ENCODE data around the gene GPRIN3. TPM values are rescaled to one million over a fixed set of nuclear protein-coding genes. Genes with fewer than 3 reads are reported as not detected.

Gene GPRIN3
- total RNA-seq, 1 donor from 2014 or later: 0.10 TPM

DNA sequence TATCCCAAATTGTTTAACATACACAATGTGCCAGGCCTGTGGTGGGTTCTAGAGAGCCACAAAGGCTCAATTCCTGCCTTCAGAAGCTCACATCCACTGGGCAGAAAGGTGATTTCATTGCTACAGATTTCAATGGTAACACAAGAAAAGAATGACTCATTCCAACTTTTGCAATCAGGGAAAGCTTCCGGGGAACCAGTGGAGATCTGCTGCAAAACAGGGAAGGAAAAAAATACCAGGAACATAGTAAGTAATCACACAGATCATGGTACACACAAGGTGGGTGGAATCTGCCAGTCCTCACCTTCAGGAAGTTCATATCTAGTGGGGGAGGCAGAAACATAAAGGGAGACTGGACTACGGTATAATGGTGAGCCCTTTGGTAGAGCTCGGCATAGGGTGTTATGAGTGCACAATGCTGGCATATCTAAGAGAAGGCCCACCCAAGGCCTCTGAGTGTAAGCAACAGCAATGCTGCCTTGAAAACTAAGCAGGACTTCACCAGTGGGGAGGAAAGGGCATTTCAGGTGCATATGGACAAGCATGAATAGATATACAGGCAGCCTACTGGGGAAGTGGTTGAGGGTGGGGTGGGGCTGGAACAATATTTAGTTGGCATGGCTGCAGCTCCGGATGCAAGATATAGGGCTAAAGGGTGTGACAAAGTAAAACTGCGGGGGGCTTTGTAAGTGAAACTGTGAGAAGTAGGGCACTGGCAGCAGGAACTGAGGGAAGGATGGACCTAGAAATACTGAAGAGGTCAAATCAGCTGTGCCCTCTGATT lies 24.2 kb downstream of the GPRIN3 start:
- Mint-ChIP-seq H3K4me3 (ENCODE audit: unreplicated experiment) (no peak overlapping the region), H3K27ac (ENCODE audit: unreplicated experiment) (no peak overlapping the region), H3K36me3 (ENCODE audit: low read depth) (no peaks in the 10 kb centered on the region), H3K27me3 (ENCODE audit: low read depth) (no peaks in the 10 kb centered on the region), H3K4me1 (ENCODE audit: low read depth) (no peaks in the 10 kb centered on the region), H3K9me3 (ENCODE audit: low read depth) (no peaks in the 10 kb centered on the region)
- DNase-seq (ENCODE audit: low spot score): no peak
- TF ChIP-seq, protein P1, sequence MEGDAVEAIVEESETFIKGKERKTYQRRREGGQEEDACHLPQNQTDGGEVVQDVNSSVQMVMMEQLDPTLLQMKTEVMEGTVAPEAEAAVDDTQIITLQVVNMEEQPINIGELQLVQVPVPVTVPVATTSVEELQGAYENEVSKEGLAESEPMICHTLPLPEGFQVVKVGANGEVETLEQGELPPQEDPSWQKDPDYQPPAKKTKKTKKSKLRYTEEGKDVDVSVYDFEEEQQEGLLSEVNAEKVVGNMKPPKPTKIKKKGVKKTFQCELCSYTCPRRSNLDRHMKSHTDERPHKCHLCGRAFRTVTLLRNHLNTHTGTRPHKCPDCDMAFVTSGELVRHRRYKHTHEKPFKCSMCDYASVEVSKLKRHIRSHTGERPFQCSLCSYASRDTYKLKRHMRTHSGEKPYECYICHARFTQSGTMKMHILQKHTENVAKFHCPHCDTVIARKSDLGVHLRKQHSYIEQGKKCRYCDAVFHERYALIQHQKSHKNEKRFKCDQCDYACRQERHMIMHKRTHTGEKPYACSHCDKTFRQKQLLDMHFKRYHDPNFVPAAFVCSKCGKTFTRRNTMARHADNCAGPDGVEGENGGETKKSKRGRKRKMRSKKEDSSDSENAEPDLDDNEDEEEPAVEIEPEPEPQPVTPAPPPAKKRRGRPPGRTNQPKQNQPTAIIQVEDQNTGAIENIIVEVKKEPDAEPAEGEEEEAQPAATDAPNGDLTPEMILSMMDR (IDR thresholded peaks at IDR 0.05): no peak

DNA sequence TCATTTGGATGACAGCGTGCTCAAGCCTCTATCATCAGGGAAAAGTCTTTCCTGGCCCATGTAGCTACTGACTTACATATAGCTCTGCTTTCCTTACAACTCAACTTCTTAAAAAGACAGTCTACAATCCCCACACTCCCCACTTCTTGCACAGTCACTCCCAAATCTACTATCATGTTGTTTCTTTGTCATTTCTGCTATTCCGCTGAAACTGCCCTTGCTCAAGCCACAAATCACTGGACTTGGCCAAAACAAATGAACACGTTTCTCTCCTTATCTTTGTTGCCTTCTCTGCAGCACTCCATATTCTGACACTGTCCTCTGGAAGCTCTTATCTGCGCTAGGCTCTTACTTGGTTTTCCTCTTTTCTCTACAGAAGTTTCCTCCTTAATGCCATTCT lies 28.2 kb downstream of the GPRIN3 start:
- Mint-ChIP-seq H3K27ac (ENCODE audit: unreplicated experiment) (no peak overlapping the region), H3K27me3 (ENCODE audit: low read depth) (no peaks in the 10 kb centered on the region), H3K4me1 (ENCODE audit: low read depth) (no peaks in the 10 kb centered on the region), H3K36me3 (ENCODE audit: low read depth) (no peaks in the 10 kb centered on the region), H3K4me3 (ENCODE audit: unreplicated experiment) (no peak overlapping the region), H3K9me3 (ENCODE audit: low read depth) (peaks cover 3% of the 10 kb centered on the region)
- TF ChIP-seq, protein P1 (IDR thresholded peaks at IDR 0.05): no peak
- DNase-seq (ENCODE audit: low spot score): no peak

DNA sequence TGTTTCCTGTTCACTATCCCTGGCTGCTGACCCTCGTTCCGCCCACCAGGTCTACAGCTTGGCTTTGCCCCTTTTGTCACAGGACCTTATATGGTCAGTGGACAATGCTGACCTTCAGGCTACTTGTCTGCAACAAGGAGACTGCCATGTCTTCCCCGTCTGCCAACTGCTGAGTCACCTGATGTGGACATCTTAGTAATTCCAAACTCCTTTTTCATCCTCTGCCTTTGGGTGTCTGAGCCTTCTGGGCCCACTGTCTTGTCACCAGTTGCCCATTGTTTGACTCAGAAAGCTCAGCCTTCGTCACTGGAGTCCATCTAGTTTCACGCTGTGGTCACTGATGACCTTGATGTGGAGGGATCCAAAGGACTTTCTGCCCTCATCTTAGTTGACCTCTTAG lies 30.2 kb downstream of the GPRIN3 start:
- H3K27ac Mint-ChIP-seq (ENCODE audit: unreplicated experiment): no peak overlapping the region
- no peaks in the 10 kb centered on the region for H3K27me3 Mint-ChIP-seq (ENCODE audit: low read depth)
- TF ChIP-seq, protein P1 (IDR thresholded peaks at IDR 0.05): no peak
- DNase-seq (ENCODE audit: low spot score): no peak
- H3K4me3 Mint-ChIP-seq (ENCODE audit: unreplicated experiment): no peak overlapping the region
- H3K4me1 Mint-ChIP-seq (ENCODE audit: low read depth): no peaks in the 10 kb centered on the region
- H3K36me3 Mint-ChIP-seq (ENCODE audit: low read depth): no peaks in the 10 kb centered on the region
- H3K9me3 Mint-ChIP-seq (ENCODE audit: low read depth): peaks cover 3% of the 10 kb centered on the region

DNA sequence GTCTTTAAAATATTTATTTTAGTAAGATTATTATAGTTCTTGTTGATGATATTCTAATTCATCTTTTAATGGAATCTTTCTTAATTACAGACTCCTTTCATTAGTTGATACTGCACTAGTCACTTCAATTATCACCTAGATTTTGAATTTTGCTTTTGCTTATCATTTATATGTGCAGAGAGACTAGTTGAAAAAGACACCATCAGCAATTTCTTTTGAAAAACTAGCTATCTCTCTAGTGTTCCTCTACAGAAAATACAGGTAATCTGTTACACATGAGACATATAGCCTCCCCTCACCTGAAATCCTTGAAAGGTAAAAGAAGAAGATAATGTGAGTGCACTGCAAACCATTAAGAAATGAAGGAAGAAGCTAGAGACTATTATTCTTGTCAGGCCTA lies 31.3 kb downstream of the GPRIN3 start:
- no peak for DNase-seq (ENCODE audit: low spot score)
- TF ChIP-seq, protein P1 (IDR thresholded peaks at IDR 0.05): no peak
- Mint-ChIP-seq H3K36me3 (ENCODE audit: low read depth) (no peaks in the 10 kb centered on the region), H3K9me3 (ENCODE audit: low read depth) (peaks cover 3% of the 10 kb centered on the region), H3K4me3 (ENCODE audit: unreplicated experiment) (no peak overlapping the region), H3K4me1 (ENCODE audit: low read depth) (no peaks in the 10 kb centered on the region), H3K27ac (ENCODE audit: unreplicated experiment) (no peak overlapping the region), H3K27me3 (ENCODE audit: low read depth) (no peaks in the 10 kb centered on the region)

DNA sequence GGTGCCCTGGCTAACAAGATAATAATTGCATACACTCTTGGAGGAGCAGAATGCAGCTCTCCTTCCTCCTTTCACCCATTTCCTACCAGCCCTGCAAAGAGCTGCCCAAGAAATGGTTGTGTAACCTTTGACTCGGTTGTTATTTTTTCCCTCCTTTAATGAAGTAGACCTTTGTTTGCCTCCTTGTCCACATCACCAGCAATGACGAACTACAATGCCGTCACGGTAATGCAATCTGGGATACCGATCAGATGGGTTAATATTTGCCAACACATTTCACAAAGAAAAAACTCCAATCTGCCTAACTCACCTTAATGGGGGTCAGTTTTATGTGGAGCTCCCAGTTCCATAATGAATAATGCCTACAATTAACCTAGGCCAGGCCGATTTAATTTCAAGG lies 32.0 kb downstream of the GPRIN3 start:
- TF ChIP-seq, protein P1 (IDR thresholded peaks at IDR 0.05): no peak
- H3K27ac Mint-ChIP-seq (ENCODE audit: unreplicated experiment): no peak overlapping the region
- peaks cover 3% of the 10 kb centered on the region for H3K9me3 Mint-ChIP-seq (ENCODE audit: low read depth)
- no peak overlapping the region for H3K4me3 Mint-ChIP-seq (ENCODE audit: unreplicated experiment)
- H3K27me3 Mint-ChIP-seq (ENCODE audit: low read depth): no peaks in the 10 kb centered on the region
- no peaks in the 10 kb centered on the region for H3K36me3 Mint-ChIP-seq (ENCODE audit: low read depth)
- DNase-seq (ENCODE audit: low spot score): no peak
- no peaks in the 10 kb centered on the region for H3K4me1 Mint-ChIP-seq (ENCODE audit: low read depth)
